ENCODE data around the gene CAMK4. TPM values are rescaled to one million over a fixed set of nuclear protein-coding genes. Genes with fewer than 3 reads are reported as not detected.

Gene CAMK4
- total RNA-seq, 4 donors from 2014 or later = 0.16 to 5.0 (median 4.4) TPM

DNA sequence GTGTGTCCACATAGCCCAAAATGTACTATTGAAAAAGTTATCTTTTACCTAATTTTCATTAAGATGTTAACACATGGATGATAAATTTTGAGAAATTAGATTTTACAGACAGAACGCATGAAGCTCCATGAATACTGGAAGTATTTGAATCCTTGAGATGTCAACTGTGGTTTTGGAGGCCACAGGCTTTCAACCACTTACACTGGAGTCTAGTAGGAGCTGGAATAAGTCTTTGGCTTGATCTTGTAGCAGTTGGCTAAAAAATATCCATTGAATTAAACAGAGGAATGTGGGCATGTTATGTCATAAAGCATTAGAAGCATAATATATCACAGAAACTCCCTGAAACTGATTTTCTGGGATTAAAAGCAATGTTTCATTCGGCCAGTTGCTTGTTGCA is 52.9 kb downstream of the CAMK4 start:
- WGBS, 2 donors (ENCODE audit: low coverage in 1 of 2) = 81 to 88% methylated on average over 2 of the region's 2 CpGs
- Histone ChIP-seq H3K4me1 (no peaks in the 10 kb centered on the region), H3K9me3 (no peaks in the 10 kb centered on the region), H3K27me3 (no peaks in the 10 kb centered on the region), H3K27ac (no peak overlapping the region), H3K4me3 (no peak overlapping the region), H3K36me3 (no peaks in the 10 kb centered on the region)
- ATAC-seq = no peak
- TF ChIP-seq EP300 (IDR thresholded peaks at IDR 0.05) (no peak), POLR2A (IDR thresholded peaks at IDR 0.05) (no peak), POLR2AphosphoS5 (IDR thresholded peaks at IDR 0.05) (no peak)
- TF ChIP-seq, protein P1, sequence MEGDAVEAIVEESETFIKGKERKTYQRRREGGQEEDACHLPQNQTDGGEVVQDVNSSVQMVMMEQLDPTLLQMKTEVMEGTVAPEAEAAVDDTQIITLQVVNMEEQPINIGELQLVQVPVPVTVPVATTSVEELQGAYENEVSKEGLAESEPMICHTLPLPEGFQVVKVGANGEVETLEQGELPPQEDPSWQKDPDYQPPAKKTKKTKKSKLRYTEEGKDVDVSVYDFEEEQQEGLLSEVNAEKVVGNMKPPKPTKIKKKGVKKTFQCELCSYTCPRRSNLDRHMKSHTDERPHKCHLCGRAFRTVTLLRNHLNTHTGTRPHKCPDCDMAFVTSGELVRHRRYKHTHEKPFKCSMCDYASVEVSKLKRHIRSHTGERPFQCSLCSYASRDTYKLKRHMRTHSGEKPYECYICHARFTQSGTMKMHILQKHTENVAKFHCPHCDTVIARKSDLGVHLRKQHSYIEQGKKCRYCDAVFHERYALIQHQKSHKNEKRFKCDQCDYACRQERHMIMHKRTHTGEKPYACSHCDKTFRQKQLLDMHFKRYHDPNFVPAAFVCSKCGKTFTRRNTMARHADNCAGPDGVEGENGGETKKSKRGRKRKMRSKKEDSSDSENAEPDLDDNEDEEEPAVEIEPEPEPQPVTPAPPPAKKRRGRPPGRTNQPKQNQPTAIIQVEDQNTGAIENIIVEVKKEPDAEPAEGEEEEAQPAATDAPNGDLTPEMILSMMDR (IDR thresholded peaks at IDR 0.05) = no peak

DNA sequence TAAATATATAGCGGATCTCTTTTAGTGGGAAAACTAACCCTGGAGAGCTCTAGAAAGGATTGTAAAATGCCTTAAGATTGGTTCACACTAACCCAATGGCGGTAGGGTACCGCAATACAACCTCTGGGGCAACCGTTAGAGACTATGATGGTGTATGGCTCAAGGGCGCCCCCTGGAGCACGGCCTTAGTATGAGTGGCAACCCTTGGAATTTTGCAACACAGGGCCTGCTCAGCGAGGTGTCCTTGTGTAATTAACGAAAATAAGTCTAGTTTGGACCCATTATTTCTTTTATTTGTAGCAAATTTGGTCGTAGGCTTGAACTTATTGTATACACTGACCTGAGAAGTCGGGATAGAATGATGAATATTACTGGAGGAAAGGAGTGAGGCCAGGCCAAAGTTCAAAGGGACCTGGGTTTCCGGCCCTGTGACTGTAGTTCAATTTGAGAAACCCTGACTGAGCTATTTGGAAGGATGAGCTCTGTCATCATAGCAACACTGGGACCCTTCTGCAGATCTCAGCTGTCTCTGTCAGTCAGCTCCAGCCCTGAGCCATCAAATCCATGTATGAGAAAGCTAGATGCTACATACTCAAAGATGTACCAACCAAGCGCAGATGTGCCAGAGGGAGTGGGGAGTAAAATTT is 54.8 kb downstream of the CAMK4 start:
- H3K4me1 ChIP-seq = no peaks in the 10 kb centered on the region
- 58 to 90% methylated on average over 3 to 8 of the region's 12 CpGs for WGBS, 2 donors (ENCODE audit: low coverage in 1 of 2)
- H3K27ac ChIP-seq = no peak overlapping the region
- H3K27me3 ChIP-seq = no peaks in the 10 kb centered on the region
- no peak for TF ChIP-seq EP300 (IDR thresholded peaks at IDR 0.05)
- no peak for TF ChIP-seq POLR2A (IDR thresholded peaks at IDR 0.05)
- TF ChIP-seq POLR2AphosphoS5 (IDR thresholded peaks at IDR 0.05) = no peak
- TF ChIP-seq, protein P1 (IDR thresholded peaks at IDR 0.05) = peak; percentile 36 to 77 (median 50)
- H3K36me3 ChIP-seq = no peaks in the 10 kb centered on the region
- no peak for ATAC-seq
- no peaks in the 10 kb centered on the region for H3K9me3 ChIP-seq
- H3K4me3 ChIP-seq = no peak overlapping the region

DNA sequence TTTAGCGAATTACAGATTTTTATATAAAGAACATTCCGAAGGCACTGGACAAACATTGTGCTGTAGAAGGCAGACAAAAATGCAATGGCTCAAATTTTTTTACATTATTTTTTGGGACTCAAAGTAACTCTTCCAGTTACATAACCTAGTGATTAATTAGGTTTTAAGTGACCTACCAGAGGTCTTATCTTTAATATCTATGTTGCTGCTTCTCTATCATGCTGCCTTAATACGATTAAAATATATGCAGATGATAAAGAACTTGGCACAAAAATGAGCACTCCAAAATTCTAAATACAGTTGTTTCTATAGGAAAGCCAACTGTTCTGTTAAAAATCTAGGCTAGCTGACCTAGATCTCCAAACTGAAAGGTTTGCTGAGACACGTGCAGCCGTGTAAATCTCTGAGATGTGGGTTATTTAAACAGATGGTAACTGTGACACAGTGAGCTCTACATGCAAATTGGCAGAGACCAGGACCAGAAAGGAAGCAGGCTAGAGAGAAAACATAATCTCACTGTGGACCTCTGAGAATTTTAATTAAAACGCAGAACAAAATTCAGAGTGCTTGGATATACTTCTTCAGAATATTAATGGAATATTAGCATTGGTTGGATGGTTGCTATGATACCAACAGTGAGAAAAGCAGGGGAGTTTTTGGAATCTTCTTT is 56.2 kb downstream of the CAMK4 start:
- H3K36me3 ChIP-seq = no peaks in the 10 kb centered on the region
- TF ChIP-seq EP300 (IDR thresholded peaks at IDR 0.05) (no peak), POLR2AphosphoS5 (IDR thresholded peaks at IDR 0.05) (no peak), POLR2A (IDR thresholded peaks at IDR 0.05) (no peak)
- TF ChIP-seq, protein P1 (IDR thresholded peaks at IDR 0.05) = no peak
- 41 to 49% methylated on average over 6 of the region's 6 CpGs for WGBS, 2 donors (ENCODE audit: low coverage in 1 of 2)
- no peak overlapping the region for H3K4me3 ChIP-seq
- H3K9me3 ChIP-seq = no peaks in the 10 kb centered on the region
- no peaks in the 10 kb centered on the region for H3K4me1 ChIP-seq
- ATAC-seq = no peak
- H3K27ac ChIP-seq = no peak overlapping the region
- H3K27me3 ChIP-seq = no peaks in the 10 kb centered on the region

DNA sequence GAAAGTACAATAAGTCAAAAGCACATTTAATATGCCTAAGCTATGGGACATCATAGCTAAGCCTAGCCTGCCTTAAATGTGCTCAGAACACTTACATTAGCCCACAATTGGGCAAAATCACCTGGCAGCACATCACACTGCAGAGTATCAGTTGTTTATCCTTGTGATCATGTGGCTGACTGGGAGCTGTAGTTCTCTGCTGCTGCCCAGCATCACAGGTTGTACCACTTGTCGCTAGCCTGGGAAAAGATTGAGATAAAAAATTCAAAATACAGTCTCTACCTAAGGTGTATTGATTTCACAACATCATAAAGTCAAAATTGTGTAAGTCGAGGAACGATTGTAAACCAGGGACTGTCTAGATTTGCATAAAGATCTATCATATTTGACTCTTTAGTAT is 58.6 kb downstream of the CAMK4 start:
- Histone ChIP-seq H3K4me1 (no peaks in the 10 kb centered on the region), H3K9me3 (no peaks in the 10 kb centered on the region)
- 95 to 96% methylated on average over 3 of the region's 3 CpGs for WGBS, 2 donors (ENCODE audit: low coverage in 1 of 2)

More for the DNA sequence above, 58.6 kb downstream of the CAMK4 start:
- TF ChIP-seq, protein P1 (IDR thresholded peaks at IDR 0.05) = no peak
- TF ChIP-seq POLR2A (IDR thresholded peaks at IDR 0.05) = no peak
- TF ChIP-seq EP300 (IDR thresholded peaks at IDR 0.05) = no peak
- no peak for TF ChIP-seq POLR2AphosphoS5 (IDR thresholded peaks at IDR 0.05)
- no peak overlapping the region for H3K27ac ChIP-seq
- H3K27me3 ChIP-seq = no peaks in the 10 kb centered on the region
- H3K4me3 ChIP-seq = no peak overlapping the region
- no peak for ATAC-seq
- H3K36me3 ChIP-seq = no peaks in the 10 kb centered on the region

All from gastroesophageal sphincter (tissue), 4 donors.